Heart left ventricle (tissue), 16 donors: ENCODE measurements around the gene SCN9A. TPM values are rescaled to one million over a fixed set of nuclear protein-coding genes. Genes with fewer than 3 reads are reported as not detected.

Source experiments
- ATAC-seq, 4 donors: fragments of 200-7000 bp; cut with Tn5 transposase; one replicate each; pipeline ENCODE4 v1.9.1; 2020 to 2022; ENCODE audit warnings: moderate library complexity in 4 of 4, mild to moderate bottlenecking in 3 of 4, moderate number of reproducible peaks in 1 of 4
- DNase-seq, 5 donors: peaks; one replicate each; pipeline ENCODE4 v3.0.0-alpha.2; 2020
- H3K27ac ChIP-seq, 12 donors: fragments of 200-600 bp; sonication (generic) in 4 of 12; one replicate each; pipeline versions ENCODE4 v1.5.0 to v1.8.0; 2016 to 2022; ENCODE audit warnings: mild to moderate bottlenecking in 2 of 12
- H3K27me3 ChIP-seq, 9 donors: fragments of 200-600 bp; sonication (generic) in 2 of 9; one replicate each; pipeline versions ENCODE4 v1.5.1 to v1.8.0; 2016 to 2022; ENCODE audit warnings: mild to moderate bottlenecking in 3 of 9
- H3K36me3 ChIP-seq, 9 donors: fragments of 200-600 bp; sonication (generic) in 2 of 9; one replicate each; pipeline versions ENCODE4 v1.5.0 to v1.8.0; 2018 to 2022; ENCODE audit warnings: mild to moderate bottlenecking in 2 of 9
- H3K4me1 ChIP-seq, 12 donors: fragments of 200-600 bp; sonication (generic) in 4 of 12; one replicate each; pipeline versions ENCODE4 v1.5.0 to v1.8.0; 2016 to 2022; ENCODE audit warnings: mild to moderate bottlenecking in 3 of 12
- H3K4me3 ChIP-seq, 12 donors: fragments of 200-600 bp; sonication (generic) in 4 of 12; one replicate each; pipeline versions ENCODE4 v1.5.0 to v1.8.0; 2017 to 2022; ENCODE audit warnings: mild to moderate bottlenecking in 9 of 12, moderate library complexity in 4 of 12
- H3K9me3 ChIP-seq, 12 donors: fragments of 200-600 bp; sonication (generic) in 4 of 12; one replicate each; pipeline versions ENCODE4 v1.5.0 to v1.8.0; 2016 to 2022; ENCODE audit warnings: mild to moderate bottlenecking in 1 of 12
- POLR2A ChIP-seq, 2 donors: fragments of 450-650 bp; IDR thresholded peaks; one replicate each; pipeline ENCODE4 v1.6.1; 2017; ENCODE audit warnings: antibody characterized with exemption in 2 of 2, mild to moderate bottlenecking in 2 of 2, moderate library complexity in 2 of 2
- WGBS, 4 donors: extraction: QIAGEN DNeasy Blood & Tissue Kit in 2 of 4; methylation state at CpG; one replicate each; pipeline versions ENCODE4 v1.1.5 to v1.1.7; 2013 to 2018; 5-methylcytosine and 5-hydroxymethylcytosine counted together
- intact Hi-C, 10 donors: fragments of 100-400 bp; cut with DNase I; formaldehyde crosslinking; loops; one replicate each; pipeline versions ENCODE4 v1.11.1 to v1.14.2; 2022
- polyA plus RNA-seq, 2 donors: library from polyadenylated mRNA; stranded (reverse); fragments of 200-250 nt; gene quantifications; one replicate each; pipeline ENCODE4 v1.2.3, GENCODE V29; 2013
- total RNA-seq, 9 donors: library from RNA; depleted of rRNA in 2 of 9; stranded (reverse); fragments of >200 nt in 2 of 9; fragmentation: NEBNext Ultra II Directional in 3 of 9; extraction: Animal tissue kit (Norgen Biotek cat#: 25700) in 3 of 9; gene quantifications; one replicate each; pipeline versions ENCODE4 v1.1.0 to v1.2.4, GENCODE V29; 2016 to 2023
- TF ChIP-seq, protein P1 (sequence below), 12 donors: fragments of 200-600 bp; sonication (generic) in 4 of 12; IDR thresholded peaks; one replicate each; pipeline versions ENCODE4 v1.5.0 to v1.8.0; 2018 to 2022; ENCODE audit warnings: antibody characterized with exemption in 12 of 12, mild to moderate bottlenecking in 5 of 12
- donor health status: ischemic (EF 13 %, LVEDD 7.1; RV severe dilation, severe dysfunction).
- donor health status: healthy with polysubstance abuse.
- donor health status: DM: no; HTN: yes; CAD: no.
- donor health status: DM: no; HTN: no; CAD: no.
- donor health status: ischemic (EF 25% LVEDD 6.9; RV normal size, moderate dysfunction).
- donor health status: ischemic (EF 25% LVEDD 5.7; RV mildly dilated, moderate dysfunction).
- donor health status: healthy.
- donor health status: DM: yes; HTN: yes; CAD: no.
- donor health status: ischemic (EF 35%, LVEDD 5.7; RV mildly dilated, moderate dysfunction).
- donor health status: nonischemic (EF 11% LVEDD 7.7; RV severe dilation, severe dysfunction).
- donor health status: DM: yes; HTN: yes; CAD: no.
- donor health status: PGD.
- donor health status: ischemic (EF 29% LVEDD 5.4; RV normal size, mild dysfunction).
- donor health status: nonischemic (EF 23%, LVEDD 6.1; RV moderate dilation, normal function).

The SCN9A gene
- total and polyA plus RNA-seq, 11 donors, result 0.08 to 3.2 (median 0.99) TPM

DNA sequence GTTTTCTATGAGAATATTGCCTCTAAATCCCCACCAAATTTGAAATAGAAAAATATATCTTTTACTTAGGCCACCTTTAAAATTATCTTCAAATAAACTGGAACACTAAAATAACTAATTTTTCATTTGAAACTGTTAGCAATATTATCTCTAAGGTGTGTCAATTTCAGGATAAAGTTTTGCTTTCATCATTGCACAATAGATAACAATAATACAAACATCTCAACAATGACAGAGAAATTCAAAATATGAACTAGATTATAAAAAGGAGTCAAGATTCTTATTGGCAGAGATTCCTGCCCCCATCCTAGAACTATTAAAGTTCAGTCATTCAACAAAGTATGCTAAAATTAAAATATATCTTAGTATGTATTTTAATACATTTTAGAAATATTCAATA is 117.9 kb downstream of the SCN9A start:
- no peak overlapping the region for H3K27ac ChIP-seq
- no peak for TF ChIP-seq POLR2A (IDR thresholded peaks at IDR 0.05)
- TF ChIP-seq, protein P1, sequence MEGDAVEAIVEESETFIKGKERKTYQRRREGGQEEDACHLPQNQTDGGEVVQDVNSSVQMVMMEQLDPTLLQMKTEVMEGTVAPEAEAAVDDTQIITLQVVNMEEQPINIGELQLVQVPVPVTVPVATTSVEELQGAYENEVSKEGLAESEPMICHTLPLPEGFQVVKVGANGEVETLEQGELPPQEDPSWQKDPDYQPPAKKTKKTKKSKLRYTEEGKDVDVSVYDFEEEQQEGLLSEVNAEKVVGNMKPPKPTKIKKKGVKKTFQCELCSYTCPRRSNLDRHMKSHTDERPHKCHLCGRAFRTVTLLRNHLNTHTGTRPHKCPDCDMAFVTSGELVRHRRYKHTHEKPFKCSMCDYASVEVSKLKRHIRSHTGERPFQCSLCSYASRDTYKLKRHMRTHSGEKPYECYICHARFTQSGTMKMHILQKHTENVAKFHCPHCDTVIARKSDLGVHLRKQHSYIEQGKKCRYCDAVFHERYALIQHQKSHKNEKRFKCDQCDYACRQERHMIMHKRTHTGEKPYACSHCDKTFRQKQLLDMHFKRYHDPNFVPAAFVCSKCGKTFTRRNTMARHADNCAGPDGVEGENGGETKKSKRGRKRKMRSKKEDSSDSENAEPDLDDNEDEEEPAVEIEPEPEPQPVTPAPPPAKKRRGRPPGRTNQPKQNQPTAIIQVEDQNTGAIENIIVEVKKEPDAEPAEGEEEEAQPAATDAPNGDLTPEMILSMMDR (IDR thresholded peaks at IDR 0.05), result no peak
- H3K4me1 ChIP-seq, result no peaks in the 10 kb centered on the region
- H3K9me3 ChIP-seq, result no peaks in the 10 kb centered on the region
- intact Hi-C loops, result no loop called here
- no peaks in the 10 kb centered on the region for H3K27me3 ChIP-seq
- no peak for DNase-seq
- ATAC-seq, result no peak
- H3K4me3 ChIP-seq, result no peak overlapping the region
- H3K36me3 ChIP-seq, result no peaks in the 10 kb centered on the region

GRCh38 chr2:166256896-166257295 is 118.8 kb downstream of the SCN9A start:
- DNase-seq, result no peak
- H3K36me3 ChIP-seq, result no peaks in the 10 kb centered on the region
- H3K9me3 ChIP-seq, result no peaks in the 10 kb centered on the region
- WGBS, 4 donors, result 94 to 98% (median 95%) methylated on average over 1 of the region's 1 CpG
- H3K4me3 ChIP-seq, result no peak overlapping the region
- no peak overlapping the region for H3K27ac ChIP-seq
- TF ChIP-seq, protein P1 (IDR thresholded peaks at IDR 0.05), result no peak
- no peak for TF ChIP-seq POLR2A (IDR thresholded peaks at IDR 0.05)
- intact Hi-C loops, result no loop called here
- no peaks in the 10 kb centered on the region for H3K4me1 ChIP-seq
- no peaks in the 10 kb centered on the region for H3K27me3 ChIP-seq
- ATAC-seq, result no peak

GRCh38 chr2:166249318-166249717 is 126.4 kb downstream of the SCN9A start:
- ATAC-seq, result no peak
- Histone ChIP-seq H3K36me3 (no peaks in the 10 kb centered on the region), H3K4me1 (no peaks in the 10 kb centered on the region), H3K27ac (no peak overlapping the region), H3K27me3 (no peaks in the 10 kb centered on the region), H3K9me3 (no peaks in the 10 kb centered on the region), H3K4me3 (no peak overlapping the region)
- WGBS, 4 donors, result 75 to 90% (median 83%) methylated on average over 1 of the region's 1 CpG
- DNase-seq, result no peak
- intact Hi-C loops, result no loop called here
- no peak for TF ChIP-seq POLR2A (IDR thresholded peaks at IDR 0.05)
- TF ChIP-seq, protein P1 (IDR thresholded peaks at IDR 0.05), result no peak

DNA sequence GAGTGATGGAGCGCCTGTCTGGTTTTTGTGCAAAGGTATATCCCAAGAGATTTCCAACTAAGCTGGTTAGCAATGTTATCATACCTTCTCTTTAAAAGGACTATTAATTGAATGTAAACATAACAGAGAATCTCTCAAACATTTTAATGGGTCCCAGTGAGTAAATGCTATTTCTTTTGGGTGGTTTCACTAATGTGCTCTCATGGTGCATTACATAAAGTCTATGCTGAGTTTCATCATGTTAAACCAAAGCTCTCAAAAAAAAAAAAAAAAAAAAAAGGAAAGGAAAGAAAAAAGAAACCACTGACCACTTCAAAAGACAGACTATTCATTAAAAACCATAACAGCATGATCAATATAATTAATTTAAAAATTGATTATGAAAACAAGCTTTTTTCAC is 128.8 kb downstream of the SCN9A start:
- no peak for TF ChIP-seq POLR2A (IDR thresholded peaks at IDR 0.05)
- TF ChIP-seq, protein P1 (IDR thresholded peaks at IDR 0.05), result no peak
- 91 to 98% (median 95%) methylated on average over 1 of the region's 1 CpG for WGBS, 4 donors

More for the DNA sequence above, 128.8 kb downstream of the SCN9A start:
- H3K9me3 ChIP-seq, result no peaks in the 10 kb centered on the region
- no peak overlapping the region for H3K4me3 ChIP-seq
- no peak overlapping the region for H3K27ac ChIP-seq
- DNase-seq, result no peak
- no peaks in the 10 kb centered on the region for H3K27me3 ChIP-seq
- H3K36me3 ChIP-seq, result no peaks in the 10 kb centered on the region
- intact Hi-C loops, result no loop called here
- H3K4me1 ChIP-seq, result no peaks in the 10 kb centered on the region
- no peak for ATAC-seq
